ENCODE measurements around the gene AP3S2.
"Not testable (repeated sequence)": the region's sequence is repeated elsewhere in the genome, so short reads cannot be mapped to it uniquely, and the experiment has no call there.

Gene AP3S2

GRCh38 chr15:89903015-89903857 is 9.4 kb upstream of the AP3S2 start:
- no peak for DNase-seq

GRCh38 chr15:89900849-89901248 is 7.1 kb upstream of the AP3S2 start:
- DNase-seq = no peak

- no peak for DNase-seq
Observed at GRCh38 chr15:89899951-89900567, 6.3 kb upstream of the AP3S2 start.

- no peak for DNase-seq
Observed at GRCh38 chr15:89899295-89899945, 5.6 kb upstream of the AP3S2 start.

GRCh38 chr15:89898614-89899294 is 5.0 kb upstream of the AP3S2 start:
- DNase-seq = peak; percentile 0

GRCh38 chr15:89898146-89898545 is 4.4 kb upstream of the AP3S2 start:
- no peak for DNase-seq

GRCh38 chr15:89893027-89893426 is 767 bp downstream of the AP3S2 start:
- no peak for DNase-seq

- DNase-seq = no peak
Observed at GRCh38 chr15:89888214-89888804, 5.5 kb downstream of the AP3S2 start.

GRCh38 chr15:89885611-89886010 is 8.2 kb downstream of the AP3S2 start:
- DNase-seq = no peak

- not testable (repeated sequence) for DNase-seq
Observed at GRCh38 chr15:89885179-89885578, 8.6 kb downstream of the AP3S2 start.

GRCh38 chr15:89883518-89883917 is 10.3 kb downstream of the AP3S2 start:
- no peak for DNase-seq

- DNase-seq = no peak
Observed at GRCh38 chr15:89880727-89881126, 13.1 kb downstream of the AP3S2 start.

- DNase-seq = no peak
Observed at GRCh38 chr15:89878323-89878722, 15.5 kb downstream of the AP3S2 start.

GRCh38 chr15:89877083-89877425 is 16.7 kb downstream of the AP3S2 start:
- no peak for DNase-seq

GRCh38 chr15:89876396-89877082 is 17.3 kb downstream of the AP3S2 start:
- no peak for DNase-seq

- DNase-seq = no peak
Observed at GRCh38 chr15:89875741-89876140, 18.1 kb downstream of the AP3S2 start.

- DNase-seq = peak; percentile 61
Observed at GRCh38 chr15:89874926-89875564, 18.7 kb downstream of the AP3S2 start.

GRCh38 chr15:89870688-89871288 is 23.0 kb downstream of the AP3S2 start:
- no peak for DNase-seq

- DNase-seq = no peak
Observed at GRCh38 chr15:89870006-89870405, 23.8 kb downstream of the AP3S2 start.

- not testable (repeated sequence) for DNase-seq
Observed at GRCh38 chr15:89869490-89869889, 24.3 kb downstream of the AP3S2 start.

- DNase-seq = no peak
Observed at GRCh38 chr15:89864958-89865739, 28.6 kb downstream of the AP3S2 start.

All from NCI-H1092 treated with DMSO at 0.1 percent for 48 hours (cell line).